Neural progenitor cell (in vitro differentiated cells): Measurements from ENCODE around the gene PPM1E. TPM values are rescaled to one million over a fixed set of nuclear protein-coding genes. Genes with fewer than 3 reads are reported as not detected.

Source experiments
- DNase-seq: peaks from one replicate; pipeline ENCODE4 v3.0.0-alpha.2; 2016; ENCODE audit warnings: low spot score
- H2AFZ ChIP-seq: fragments of 200-600 bp; sonication (generic); replicated peaks from 2 replicates; pipeline ENCODE4 v1.6.1; 2016; ENCODE audit warnings: antibody characterized with exemption
- H3F3A ChIP-seq: fragments of 200-600 bp; sonication (generic); 2 replicates; pipeline ENCODE4 v1.6.1; 2016; ENCODE audit warnings: antibody characterized with exemption, low read depth
- H3K27ac ChIP-seq: fragments of 200-600 bp; sonication (generic); 2 replicates; pipeline ENCODE4 v1.5.1; 2016; ENCODE audit warnings: mild to moderate bottlenecking
- H3K27me3 ChIP-seq: fragments of 200-600 bp; sonication (generic); 2 replicates; pipeline ENCODE4 v1.6.1; 2016; ENCODE audit warnings: mild to moderate bottlenecking, moderate library complexity
- H3K36me3 ChIP-seq: fragments of 200-600 bp; sonication (generic); 2 replicates; pipeline ENCODE4 v1.5.1; 2016
- H3K4me1 ChIP-seq: fragments of 200-600 bp; sonication (generic); 2 replicates; pipeline ENCODE4 v1.6.1; 2016; ENCODE audit warnings: mixed run types
- H3K4me2 ChIP-seq: fragments of 200-600 bp; sonication (generic); 2 replicates; pipeline ENCODE4 v1.6.1; 2016
- H3K4me3 ChIP-seq: fragments of 200-600 bp; sonication (generic); 2 replicates; pipeline ENCODE4 v1.5.1; 2016
- H3K79me2 ChIP-seq: fragments of 200-600 bp; sonication (generic); 2 replicates; pipeline ENCODE4 v1.6.1; 2016; ENCODE audit warnings: low read depth
- H3K9ac ChIP-seq: fragments of 200-600 bp; sonication (generic); 2 replicates; pipeline ENCODE4 v1.6.1; 2016
- H3K9me3 ChIP-seq: fragments of 200-600 bp; sonication (generic); 2 replicates; pipeline ENCODE4 v1.5.1; 2016; ENCODE audit warnings: low read depth
- H4K20me1 ChIP-seq: fragments of 200-600 bp; sonication (generic); 2 replicates; pipeline ENCODE4 v1.6.1; 2016; ENCODE audit warnings: low read depth
- H3K27ac Mint-ChIP-seq: 3 replicates; pipeline ENCODE4 v1.8.0; 2021; ENCODE audit warnings: mixed read lengths
- H3K27me3 Mint-ChIP-seq: 2 replicates; pipeline ENCODE4 v1.8.0; 2022; ENCODE audit warnings: low read depth, mild to moderate bottlenecking, inconsistent platforms, moderate library complexity, mixed read lengths; ENCODE audit not compliant: insufficient read depth
- H3K36me3 Mint-ChIP-seq: 3 replicates; pipeline ENCODE4 v1.8.0; 2021; ENCODE audit warnings: mixed read lengths
- H3K4me1 Mint-ChIP-seq: 3 replicates; pipeline ENCODE4 v1.8.0; 2021; ENCODE audit warnings: mixed read lengths
- H3K4me3 Mint-ChIP-seq: 3 replicates; pipeline ENCODE4 v1.8.0; 2021; ENCODE audit warnings: mild to moderate bottlenecking, moderate library complexity, mixed read lengths
- H3K9me3 Mint-ChIP-seq: 3 replicates; pipeline ENCODE4 v1.8.0; 2020; ENCODE audit warnings: mixed read lengths
- CTCF ChIP-seq: fragments of 200-600 bp; sonication (generic); IDR thresholded peaks from 2 replicates; pipeline ENCODE4 v1.5.1; 2017; ENCODE audit warnings: antibody characterized with exemption, mild to moderate bottlenecking
- EZH2 ChIP-seq: fragments of 200-600 bp; sonication (generic); IDR thresholded peaks from 2 replicates; pipeline ENCODE4 v1.6.1; 2017; ENCODE audit warnings: antibody characterized with exemption, mild to moderate bottlenecking, moderate library complexity
- EZH2phosphoT487 ChIP-seq: fragments of 200-600 bp; sonication (generic); IDR thresholded peaks from 2 replicates; pipeline ENCODE4 v1.6.1; 2017; ENCODE audit warnings: antibody characterized with exemption
- total RNA-seq: library from RNA; depleted of rRNA; stranded (reverse); fragments of >200 nt; gene quantifications from 2 replicates; pipeline ENCODE4 v1.2.3, GENCODE V29; 2015; ENCODE audit warnings: low replicate concordance

The PPM1E gene
- total RNA-seq, 1 donor from 2014 or later: 18.8 TPM

- Mint-ChIP-seq H3K36me3 (peaks cover 10% of the 10 kb centered on the region), H3K4me3 (no peak overlapping the region), H3K27me3 (no peaks in the 10 kb centered on the region), H3K4me1 (peaks cover 3% of the 10 kb centered on the region), H3K27ac (no peak overlapping the region), H3K9me3 (no peaks in the 10 kb centered on the region)
- peaks cover 14% of the 10 kb centered on the region for H3F3A ChIP-seq
- no peak for DNase-seq
- H3K27ac ChIP-seq: no peak overlapping the region
- no peak overlapping the region for H3K4me2 ChIP-seq
- H3K9ac ChIP-seq: no peak overlapping the region
- peaks cover 7% of the 10 kb centered on the region for H3K36me3 ChIP-seq
- H3K79me2 ChIP-seq: no peaks in the 10 kb centered on the region
- no peaks in the 10 kb centered on the region for H4K20me1 ChIP-seq
- H2AFZ ChIP-seq: no peak overlapping the region
- H3K9me3 ChIP-seq: no peaks in the 10 kb centered on the region
- H3K4me3 ChIP-seq: no peak overlapping the region
- H3K4me1 ChIP-seq: no peaks in the 10 kb centered on the region
- no peaks in the 10 kb centered on the region for H3K27me3 ChIP-seq
- TF ChIP-seq EZH2: no peak
- TF ChIP-seq EZH2phosphoT487: no peak
- TF ChIP-seq CTCF: no peak
Observed at GRCh38 chr17:59002848-59003247, 247.2 kb downstream of the PPM1E start.

GRCh38 chr17:59003860-59004259, 248.2 kb downstream of the PPM1E start:
- TF ChIP-seq EZH2 (no peak), CTCF (no peak), EZH2phosphoT487 (no peak)

DNA sequence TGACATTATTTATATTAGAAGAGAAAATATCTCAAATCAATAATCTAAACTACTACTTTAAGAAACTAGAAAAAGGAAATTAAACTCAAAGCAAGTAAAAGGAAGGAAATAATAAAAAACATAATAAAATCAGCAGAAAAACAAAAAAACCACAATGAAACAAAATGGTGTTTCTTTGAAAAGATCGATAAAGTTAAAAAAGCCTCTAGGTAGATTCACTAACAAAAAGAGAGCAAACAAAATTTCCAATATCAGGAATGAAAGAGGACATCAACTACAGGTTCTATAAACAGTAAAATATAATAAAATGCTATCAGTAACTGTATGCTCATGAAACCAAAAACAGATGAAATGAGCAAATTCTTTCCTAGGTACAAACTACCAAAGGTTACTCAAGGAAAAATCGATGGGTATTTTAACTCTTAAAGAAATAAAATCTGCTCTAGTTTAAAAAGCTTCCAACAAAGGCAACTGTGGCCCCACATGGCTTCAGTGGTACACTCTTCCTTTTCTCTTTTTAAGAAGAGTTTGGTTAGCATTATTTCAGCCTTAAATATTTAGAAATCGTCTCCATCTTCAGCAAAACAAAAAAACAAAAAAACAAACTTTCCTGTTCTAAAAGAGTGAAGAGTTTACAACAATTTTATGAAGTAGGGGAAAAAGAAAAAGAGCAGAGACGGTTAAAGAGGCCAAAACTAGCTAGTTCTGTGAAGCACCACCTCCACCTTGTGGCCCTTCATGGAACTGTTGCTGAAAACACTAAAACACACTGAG, 248.9 kb downstream of the PPM1E start:
- peak overlapping the region; percentile 84 for H2AFZ ChIP-seq
- H4K20me1 ChIP-seq: no peaks in the 10 kb centered on the region
- H3K4me2 ChIP-seq: no peak overlapping the region
- no peaks in the 10 kb centered on the region for H3K27me3 ChIP-seq
- H3K79me2 ChIP-seq: no peaks in the 10 kb centered on the region
- peak overlapping the region; percentile 85 for H3K27ac Mint-ChIP-seq
- H3K9ac ChIP-seq: no peak overlapping the region
- H3K4me3 ChIP-seq: no peak overlapping the region
- H3K27me3 Mint-ChIP-seq: no peaks in the 10 kb centered on the region
- H3K9me3 ChIP-seq: no peaks in the 10 kb centered on the region
- H3F3A ChIP-seq: peaks cover 23% of the 10 kb centered on the region
- H3K9me3 Mint-ChIP-seq: no peaks in the 10 kb centered on the region
- no peak overlapping the region for H3K4me3 Mint-ChIP-seq
- peaks cover 3% of the 10 kb centered on the region for H3K4me1 Mint-ChIP-seq
- no peak overlapping the region for H3K27ac ChIP-seq
- TF ChIP-seq CTCF (peak; percentile 94), EZH2 (no peak)
- peaks cover 5% of the 10 kb centered on the region for H3K36me3 Mint-ChIP-seq
- peak; percentile 67 for DNase-seq
- H3K4me1 ChIP-seq: peaks cover 4% of the 10 kb centered on the region
- peaks cover 3% of the 10 kb centered on the region for H3K36me3 ChIP-seq

More at GRCh38 chr17:59003860-59004259, 248.2 kb downstream of the PPM1E start:
- Histone ChIP-seq H3K79me2 (no peaks in the 10 kb centered on the region), H4K20me1 (no peaks in the 10 kb centered on the region), H3K4me3 (no peak overlapping the region), H3K9me3 (no peaks in the 10 kb centered on the region), H3K27me3 (no peaks in the 10 kb centered on the region), H3F3A (peaks cover 21% of the 10 kb centered on the region), H3K36me3 (peaks cover 3% of the 10 kb centered on the region), H3K9ac (no peak overlapping the region), H3K4me1 (peaks cover 4% of the 10 kb centered on the region), H3K4me2 (no peak overlapping the region), H3K27ac (no peak overlapping the region), H2AFZ (no peak overlapping the region)
- Mint-ChIP-seq H3K4me1 (peaks cover 3% of the 10 kb centered on the region), H3K4me3 (no peak overlapping the region), H3K27ac (no peak overlapping the region), H3K36me3 (peaks cover 7% of the 10 kb centered on the region), H3K27me3 (no peaks in the 10 kb centered on the region), H3K9me3 (no peaks in the 10 kb centered on the region)
- DNase-seq: no peak
